Activated T-helper 2 cell treated with anti-CD3 and anti-CD28 coated beads, Interferon-gamma antibody, Interleukin-2, Interleukin-4, amounts not matched to agents 10 μg/mL and 5 μg/mL and 100 μg/mL, durations not matched to agents 14 hours and 24 hours and 36 hours (primary cell): ENCODE data around the gene ZBTB26. TPM values are rescaled to one million over a fixed set of nuclear protein-coding genes. Genes with fewer than 3 reads are reported as not detected.

Source experiments
- DNase-seq: peaks from one replicate; pipeline ENCODE4 v3.0.0; 2021; ENCODE audit warnings: low spot score
- H3K27ac Mint-ChIP-seq: one replicate; pipeline ENCODE4 v1.8.0; 2021; ENCODE audit warnings: mixed read lengths
- H3K27me3 Mint-ChIP-seq: one replicate; pipeline ENCODE4 v1.8.0; 2021; ENCODE audit warnings: low read depth, mixed read lengths
- H3K36me3 Mint-ChIP-seq: one replicate; pipeline ENCODE4 v1.8.0; 2021; ENCODE audit warnings: low read depth, mixed read lengths
- H3K4me1 Mint-ChIP-seq: one replicate; pipeline ENCODE4 v1.8.0; 2021; ENCODE audit warnings: low read depth, mixed read lengths
- H3K4me3 Mint-ChIP-seq: one replicate; pipeline ENCODE4 v1.8.0; 2021; ENCODE audit warnings: low read depth, mild to moderate bottlenecking, moderate library complexity, mixed read lengths
- H3K9me3 Mint-ChIP-seq: one replicate; pipeline ENCODE4 v1.8.0; 2021; ENCODE audit warnings: mixed read lengths
- intact Hi-C: fragments of 100-400 bp; cut with micrococcal nuclease; formaldehyde crosslinking; loops from one replicate; pipeline ENCODE4 v1.15.1; 2023
- total RNA-seq: library from RNA; stranded (reverse); gene quantifications from 2 replicates; pipeline ENCODE4 v1.2.3, GENCODE V29; 2022

The ZBTB26 gene
- total RNA-seq, 1 donor from 2014 or later = 7.4 TPM

DNA sequence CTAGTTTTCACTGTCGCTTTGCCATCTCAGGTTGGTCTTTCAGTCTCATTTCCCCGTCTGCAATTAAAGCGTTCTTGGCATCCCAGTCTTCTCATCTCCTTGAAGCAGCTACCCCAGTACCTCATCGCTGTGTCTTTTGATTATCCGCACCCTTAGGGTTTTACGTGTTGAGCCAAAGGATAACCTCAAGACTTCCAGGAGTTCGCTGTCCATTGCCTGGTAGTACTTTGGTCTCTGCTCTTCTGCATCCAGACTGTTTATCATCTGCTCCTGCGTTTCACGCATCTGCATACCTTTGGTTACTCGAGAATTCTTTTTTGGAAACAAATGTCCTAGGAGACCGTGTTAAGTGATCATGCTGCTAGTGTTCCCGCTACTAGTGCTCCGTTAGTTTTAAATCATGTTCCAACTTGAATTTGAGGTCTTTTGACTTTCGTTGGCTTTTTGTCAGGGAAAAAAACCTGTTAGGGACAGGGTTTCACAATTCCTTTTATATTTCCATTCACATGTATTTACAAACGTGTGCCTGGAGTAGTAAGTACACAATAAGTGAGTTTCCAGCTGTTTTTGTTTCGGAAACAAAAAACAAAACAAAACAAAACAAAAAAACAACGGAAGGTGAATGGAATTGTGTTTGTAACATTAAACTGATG is 10.4 kb upstream of the ZBTB26 start:
- Mint-ChIP-seq H3K27ac (peak overlapping the region; percentile 77), H3K4me1 (peaks cover 34% of the 10 kb centered on the region), H3K4me3 (peak overlapping the region; percentile 91), H3K27me3 (no peaks in the 10 kb centered on the region), H3K9me3 (no peaks in the 10 kb centered on the region), H3K36me3 (peaks cover 20% of the 10 kb centered on the region)
- no peak for DNase-seq
- intact Hi-C loops = loop anchor here (2.0 kb wide), 2 partner anchors 37 to 49 kb away; partner anchors contain the start of gene RC3H2

DNA sequence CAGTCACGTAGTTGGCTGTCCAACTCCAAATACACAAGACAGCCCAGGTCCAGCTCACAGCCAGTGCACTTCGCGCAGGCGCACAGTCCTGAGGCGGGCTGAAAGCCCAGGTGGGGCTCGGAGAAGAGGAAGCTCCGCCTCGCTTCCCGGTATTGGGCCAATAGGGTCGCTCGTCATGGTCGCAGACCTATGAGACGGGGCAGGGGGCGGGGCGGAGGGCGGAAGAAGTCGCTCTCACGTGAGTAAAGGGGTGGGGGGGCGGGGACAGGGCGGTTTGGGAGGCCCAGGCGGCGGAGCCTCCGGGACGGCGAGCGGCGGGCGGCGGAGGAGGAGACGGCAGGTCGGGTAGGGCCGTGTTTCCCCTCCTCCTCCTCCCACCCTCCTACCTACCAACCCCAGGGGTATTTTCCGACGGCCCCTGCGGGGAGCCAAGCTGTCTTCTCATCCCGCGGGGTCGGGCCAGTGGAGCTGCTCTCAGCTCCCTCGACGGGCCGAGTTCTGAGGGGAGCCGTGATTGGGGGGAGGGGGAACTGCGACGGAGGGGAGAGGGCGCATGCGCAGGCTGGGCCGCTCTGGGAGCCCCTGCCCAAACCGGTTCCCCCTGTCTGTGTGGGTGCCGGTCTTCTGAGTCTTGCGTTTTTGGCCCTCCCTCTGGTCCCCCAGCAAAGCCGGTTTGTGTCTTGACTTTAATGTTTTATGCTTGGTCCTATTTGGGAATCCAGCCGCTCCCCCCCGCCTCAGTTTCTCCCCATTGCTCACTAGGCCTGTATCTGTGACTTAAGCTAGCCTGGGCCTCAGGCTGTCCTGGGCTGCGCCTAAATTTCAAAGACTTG is 9.7 kb upstream of the ZBTB26 start, which contains the start of gene RABGAP1:
TSS of gene RABGAP1 (plus strand) at position 272 of the 833 bp plus-strand sequence. CDS start 16,040 bp downstream, outside the sequence.
- Mint-ChIP-seq H3K27me3 (no peaks in the 10 kb centered on the region), H3K9me3 (no peaks in the 10 kb centered on the region), H3K27ac (peak within 1 kb of the TSS; percentile 87), H3K4me3 (peak within 1 kb of the TSS; percentile 91), H3K36me3 (peaks cover 27% of the 10 kb centered on the region), H3K4me1 (peaks cover 31% of the 10 kb centered on the region)
- intact Hi-C loops = loop anchor here (1.0 to 2.0 kb wide), 3 partner anchors 10 to 50 kb away; partner anchors contain the start of genes RC3H2 and ZBTB26
- peak; percentile 96 for DNase-seq

DNA sequence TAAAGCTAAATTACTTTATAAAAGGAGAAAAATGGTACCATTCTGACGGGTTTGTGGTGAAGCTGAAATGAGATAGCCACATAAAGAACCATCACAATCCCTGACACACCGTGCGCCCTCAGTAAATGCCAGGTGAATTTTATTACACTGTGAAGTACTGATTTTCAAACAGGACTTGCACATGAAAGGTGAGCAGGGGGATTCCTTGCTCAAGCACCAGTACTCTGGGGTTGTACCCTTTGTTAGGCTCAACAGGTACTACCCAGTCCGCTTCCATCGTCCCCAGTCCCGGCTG is 9.1 kb upstream of the ZBTB26 start:
- Mint-ChIP-seq H3K27ac (peak overlapping the region; percentile 87), H3K4me1 (peaks cover 26% of the 10 kb centered on the region), H3K36me3 (peaks cover 29% of the 10 kb centered on the region), H3K9me3 (no peaks in the 10 kb centered on the region), H3K27me3 (no peaks in the 10 kb centered on the region), H3K4me3 (peak overlapping the region; percentile 73)
- intact Hi-C loops = loop anchor here (1.0 to 2.0 kb wide), 3 partner anchors 9 to 50 kb away; partner anchors contain the start of genes RC3H2 and ZBTB26
- DNase-seq = no peak

DNA sequence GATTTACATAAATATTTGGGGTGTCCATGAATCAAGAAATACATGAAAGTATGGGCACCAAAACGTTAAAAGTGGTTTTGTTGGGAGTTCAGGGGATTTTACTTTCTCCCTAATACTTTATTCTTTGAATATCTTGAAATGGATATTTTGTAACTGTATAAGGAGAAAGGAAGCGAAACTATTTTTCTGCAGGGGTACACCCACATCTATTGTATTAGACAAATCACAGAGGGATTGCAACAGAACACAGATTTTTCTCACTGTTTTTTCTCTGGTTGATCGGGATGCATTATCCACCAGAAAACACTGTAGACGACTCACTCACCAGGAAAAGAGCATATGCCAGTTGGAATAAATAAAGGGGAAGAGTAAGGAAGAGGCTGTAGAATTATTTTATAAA is 8.3 kb upstream of the ZBTB26 start:
- peaks cover 32% of the 10 kb centered on the region for H3K36me3 Mint-ChIP-seq
- DNase-seq = no peak
- H3K27ac Mint-ChIP-seq = no peak overlapping the region
- H3K9me3 Mint-ChIP-seq = no peaks in the 10 kb centered on the region
- peak overlapping the region; percentile 58 for H3K4me3 Mint-ChIP-seq
- intact Hi-C loops = no loop called here
- H3K27me3 Mint-ChIP-seq = no peaks in the 10 kb centered on the region
- peaks cover 25% of the 10 kb centered on the region for H3K4me1 Mint-ChIP-seq

DNA sequence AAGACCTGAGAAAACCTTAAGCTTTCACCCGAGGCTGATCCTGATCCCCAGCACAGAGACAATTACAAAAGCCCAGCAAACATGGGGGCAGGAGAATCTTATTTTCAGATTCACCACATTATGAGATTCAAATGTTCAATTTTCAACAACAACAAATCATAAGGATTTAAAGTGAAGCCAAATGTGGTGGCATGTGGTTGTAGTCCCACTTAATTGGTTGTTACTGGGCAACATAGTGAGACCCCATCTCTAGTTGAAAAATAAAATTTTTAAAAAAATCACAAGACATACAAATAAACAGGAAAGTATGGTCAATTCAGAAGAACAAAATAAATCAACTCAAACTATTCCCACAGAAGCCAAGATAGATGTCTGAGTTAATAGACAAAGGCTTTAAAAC is 5.6 kb upstream of the ZBTB26 start:
- peaks cover 26% of the 10 kb centered on the region for H3K4me1 Mint-ChIP-seq
- no peak for DNase-seq
- H3K9me3 Mint-ChIP-seq = no peaks in the 10 kb centered on the region
- H3K36me3 Mint-ChIP-seq = peaks cover 32% of the 10 kb centered on the region
- no peak overlapping the region for H3K4me3 Mint-ChIP-seq
- H3K27me3 Mint-ChIP-seq = no peaks in the 10 kb centered on the region
- no peak overlapping the region for H3K27ac Mint-ChIP-seq
- intact Hi-C loops = no loop called here

DNA sequence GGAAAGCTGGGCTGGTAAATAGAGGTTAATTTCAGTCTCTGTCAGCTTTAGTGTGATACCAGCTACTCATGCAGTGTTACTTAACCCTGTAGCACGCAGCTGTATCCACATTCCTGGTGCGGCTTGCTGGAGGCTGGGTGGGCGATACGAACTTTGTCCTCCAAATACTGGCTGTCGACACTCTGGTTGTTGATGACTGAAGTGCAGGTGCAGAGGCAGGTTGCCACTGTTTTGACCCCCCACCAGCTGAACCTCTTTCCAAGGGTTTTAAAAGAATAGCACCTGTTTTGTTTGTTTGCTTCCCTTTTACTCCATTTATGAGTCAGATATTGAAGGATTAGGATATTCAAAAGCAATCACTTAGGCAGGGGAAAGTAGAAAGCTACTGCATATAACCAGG is 5.2 kb upstream of the ZBTB26 start:
- H3K27ac Mint-ChIP-seq = no peak overlapping the region
- H3K4me1 Mint-ChIP-seq = peaks cover 22% of the 10 kb centered on the region
- no peaks in the 10 kb centered on the region for H3K9me3 Mint-ChIP-seq
- DNase-seq = no peak
- H3K4me3 Mint-ChIP-seq = no peak overlapping the region
- H3K36me3 Mint-ChIP-seq = peaks cover 32% of the 10 kb centered on the region
- intact Hi-C loops = no loop called here
- no peaks in the 10 kb centered on the region for H3K27me3 Mint-ChIP-seq

DNA sequence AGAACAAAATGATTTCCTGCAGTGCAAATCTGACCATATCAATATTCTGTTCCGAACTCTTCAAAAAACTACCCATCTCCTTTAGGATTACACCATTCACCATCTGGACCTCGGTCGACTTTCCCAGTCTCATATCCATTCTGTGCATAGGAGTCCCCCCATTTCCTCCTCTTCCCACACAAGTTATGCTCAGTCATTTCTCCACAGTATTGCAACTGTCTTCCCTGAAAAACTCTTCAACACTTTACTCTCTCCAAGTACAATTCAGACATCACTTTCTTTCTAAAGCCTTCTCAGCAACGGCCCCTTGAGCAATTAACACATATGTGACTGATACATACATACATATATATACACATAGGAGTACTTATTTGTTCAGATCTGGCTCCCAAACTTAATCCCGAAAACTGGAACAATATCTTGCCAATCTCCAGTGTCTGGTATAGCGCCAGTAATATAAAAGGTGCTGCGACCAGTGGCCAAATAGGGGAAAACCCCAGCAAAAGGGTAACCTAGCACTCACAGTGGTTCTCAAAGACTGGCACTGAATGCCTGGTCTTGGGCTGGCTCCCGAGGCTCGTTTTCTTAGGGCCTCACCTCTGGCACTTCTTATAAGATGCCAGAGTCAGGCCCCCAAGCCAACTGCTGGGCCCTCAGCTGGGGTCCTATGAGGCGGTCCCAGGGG is 629 bp downstream of the ZBTB26 start:
- no peak for DNase-seq
- Mint-ChIP-seq H3K9me3 (no peaks in the 10 kb centered on the region), H3K27ac (no peak overlapping the region), H3K27me3 (no peaks in the 10 kb centered on the region), H3K4me3 (no peak overlapping the region), H3K36me3 (peaks cover 4% of the 10 kb centered on the region), H3K4me1 (peaks cover 11% of the 10 kb centered on the region)
- intact Hi-C loops = loop anchor here (1.0 kb wide), 3 partner anchors 10 to 25 kb away; partner anchors contain the start of genes RC3H2 and ZBTB6

DNA sequence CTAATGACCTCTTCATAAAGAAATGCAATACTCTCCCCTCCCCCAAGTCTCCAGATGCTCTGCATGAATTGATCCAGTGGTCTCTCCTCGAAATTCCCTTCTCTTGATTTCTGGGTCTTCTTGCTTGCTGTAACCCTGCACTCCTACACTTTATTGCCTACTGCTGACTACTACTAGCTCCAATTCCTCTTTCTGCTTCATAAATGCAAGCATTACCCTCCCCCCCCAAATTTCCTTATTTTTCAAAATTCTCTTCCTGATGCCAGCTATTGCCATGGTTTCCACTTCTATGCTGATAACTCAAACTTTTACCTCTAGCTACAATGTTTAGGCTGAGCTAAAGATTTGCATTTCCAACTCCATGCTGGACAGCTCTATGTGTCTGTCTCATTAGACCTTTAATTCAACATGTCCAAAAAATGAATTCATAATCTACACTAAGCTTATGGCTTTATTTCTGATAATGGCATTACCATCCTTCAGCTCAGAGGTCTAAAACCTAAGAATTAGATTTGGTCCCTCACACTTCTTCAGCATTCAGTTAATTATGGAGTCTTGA is 1.4 kb downstream of the ZBTB26 start:
- intact Hi-C loops = no loop called here
- Mint-ChIP-seq H3K27ac (no peak overlapping the region), H3K4me1 (peaks cover 8% of the 10 kb centered on the region), H3K27me3 (no peaks in the 10 kb centered on the region), H3K4me3 (no peak overlapping the region), H3K9me3 (no peaks in the 10 kb centered on the region), H3K36me3 (peaks cover 1% of the 10 kb centered on the region)
- no peak for DNase-seq

DNA sequence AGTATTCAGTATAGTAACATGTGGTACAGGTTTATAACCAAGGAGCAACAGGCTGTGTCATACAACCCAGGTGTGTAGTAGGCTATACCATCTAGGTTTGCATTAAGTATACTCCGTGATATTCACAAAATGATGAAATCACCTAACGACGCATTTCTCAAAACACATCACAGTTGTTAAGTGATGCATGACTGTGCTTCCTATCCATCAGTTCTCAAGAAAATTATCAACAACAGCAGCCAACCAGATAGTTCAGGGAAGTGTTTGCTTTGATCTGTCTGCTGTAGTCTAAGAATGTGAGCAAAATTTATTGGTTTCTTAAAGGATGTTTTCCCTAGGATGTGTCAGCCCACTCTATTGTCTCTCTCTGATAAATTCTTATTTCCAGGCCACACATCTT is 7.4 kb downstream of the ZBTB26 start:
- no peak for DNase-seq
- no peak overlapping the region for H3K4me3 Mint-ChIP-seq
- peaks cover 7% of the 10 kb centered on the region for H3K4me1 Mint-ChIP-seq
- intact Hi-C loops = no loop called here
- H3K9me3 Mint-ChIP-seq = no peaks in the 10 kb centered on the region
- no peaks in the 10 kb centered on the region for H3K27me3 Mint-ChIP-seq
- H3K36me3 Mint-ChIP-seq = peaks cover 21% of the 10 kb centered on the region
- H3K27ac Mint-ChIP-seq = no peak overlapping the region

DNA sequence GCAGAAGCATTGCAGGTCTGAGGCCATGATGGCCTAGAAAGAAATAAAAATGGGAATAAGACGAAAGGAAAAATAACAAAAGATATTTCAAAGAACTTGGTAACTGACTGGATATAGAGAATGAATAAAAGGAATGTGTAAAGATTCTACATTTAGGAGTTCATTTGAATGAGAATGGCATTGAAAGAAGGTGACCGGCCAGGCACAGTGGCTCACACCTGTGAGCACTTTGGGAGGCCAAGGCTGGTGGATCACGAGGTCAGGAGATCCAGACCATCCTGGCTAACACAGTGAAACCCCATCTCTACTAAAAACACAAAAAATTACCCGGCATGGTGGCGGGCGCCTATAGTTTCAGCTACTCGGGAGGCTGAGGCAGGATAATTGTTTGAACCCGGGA is 8.6 kb downstream of the ZBTB26 start:
- H3K36me3 Mint-ChIP-seq = peaks cover 28% of the 10 kb centered on the region
- H3K27me3 Mint-ChIP-seq = no peaks in the 10 kb centered on the region
- intact Hi-C loops = no loop called here
- DNase-seq = no peak
- peaks cover 7% of the 10 kb centered on the region for H3K4me1 Mint-ChIP-seq
- H3K27ac Mint-ChIP-seq = no peak overlapping the region
- no peaks in the 10 kb centered on the region for H3K9me3 Mint-ChIP-seq
- no peak overlapping the region for H3K4me3 Mint-ChIP-seq

DNA sequence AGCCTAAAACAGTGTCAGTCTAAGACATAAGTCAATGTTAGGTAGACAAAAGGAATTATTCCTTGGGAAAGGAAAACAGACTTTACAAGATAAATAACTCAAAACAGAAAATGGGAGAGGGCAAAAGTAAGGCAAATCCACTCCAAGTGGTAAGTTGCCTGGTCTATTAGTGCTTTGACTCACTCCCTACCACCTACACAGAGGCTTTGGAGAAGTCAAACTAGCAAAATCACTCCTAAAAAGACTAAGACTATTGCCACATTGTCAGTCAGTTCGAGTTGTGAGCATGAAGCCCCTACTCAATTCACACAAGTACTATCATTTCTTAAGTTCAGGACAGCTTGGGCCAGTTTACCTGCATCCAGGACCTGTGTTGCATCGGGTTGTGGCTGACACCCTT is 13.0 kb downstream of the ZBTB26 start:
- intact Hi-C loops = no loop called here

DNA sequence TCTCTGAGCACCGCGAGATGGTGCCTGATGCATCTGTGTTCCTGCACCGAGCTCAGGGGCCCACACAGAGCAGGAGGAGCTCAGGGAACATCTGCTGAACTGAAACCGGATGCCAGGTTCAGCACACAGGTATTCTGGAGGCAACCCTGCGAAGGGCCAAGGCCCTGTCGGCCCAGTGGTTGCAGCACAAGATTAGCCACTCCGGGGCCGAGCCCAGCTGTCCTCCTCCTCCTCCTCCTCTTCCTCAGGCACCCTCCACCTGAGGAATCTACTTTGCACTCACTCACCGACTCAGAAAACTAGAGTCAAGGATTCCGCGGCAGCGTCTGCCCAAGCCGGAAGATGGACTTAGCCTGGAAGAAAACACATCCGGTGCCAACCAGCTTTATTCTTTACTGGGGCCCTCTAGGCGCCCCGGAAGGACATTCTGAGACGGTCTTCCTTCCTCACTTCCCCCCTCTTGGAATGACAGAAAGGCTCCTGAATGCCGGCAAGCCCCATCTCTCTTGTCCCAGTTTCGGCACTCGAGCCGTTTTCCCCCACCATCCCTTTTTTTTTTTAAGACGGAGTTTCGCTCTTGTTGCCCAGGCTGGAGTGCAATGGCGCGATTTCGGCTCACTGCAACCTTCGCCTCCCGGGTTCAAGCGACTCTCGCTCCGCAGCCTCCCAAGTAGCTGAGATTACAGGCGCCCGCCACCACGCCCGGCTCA is 18.2 kb downstream of the ZBTB26 start, which contains the start of gene ZBTB6:
TSS of gene ZBTB6 (minus strand) at position 360 of the 710 bp plus-strand sequence. CDS start 1,251 bp downstream, outside the sequence.
- Mint-ChIP-seq H3K4me3 (peak within 1 kb of the TSS; percentile 93), H3K9me3 (no peaks in the 10 kb centered on the region), H3K36me3 (peaks cover 43% of the 10 kb centered on the region), H3K27ac (peak within 1 kb of the TSS; percentile 95), H3K27me3 (no peaks in the 10 kb centered on the region), H3K4me1 (peaks cover 24% of the 10 kb centered on the region)
- peak; percentile 62 for DNase-seq
- intact Hi-C loops = loop anchor here (1.0 to 5.0 kb wide), 3 partner anchors 8 to 354 kb away; partner anchors contain the start of genes RC3H2, STRBP and ZBTB26

More for the DNA sequence above, 13.0 kb downstream of the ZBTB26 start:
- no peak overlapping the region for H3K4me3 Mint-ChIP-seq
- DNase-seq = no peak
- H3K36me3 Mint-ChIP-seq = peaks cover 27% of the 10 kb centered on the region
- peaks cover 4% of the 10 kb centered on the region for H3K4me1 Mint-ChIP-seq
- no peaks in the 10 kb centered on the region for H3K9me3 Mint-ChIP-seq
- H3K27ac Mint-ChIP-seq = no peak overlapping the region
- H3K27me3 Mint-ChIP-seq = no peaks in the 10 kb centered on the region
